ENCODE measurements around the gene BLOC1S5. TPM values are rescaled to one million over a fixed set of nuclear protein-coding genes. Genes with fewer than 3 reads are reported as not detected.

The BLOC1S5 gene
- total RNA-seq, 1 experiment from 2014 or later, result 11.8 TPM

GRCh38 chr6:8090650-8091049 is 26.5 kb upstream of the BLOC1S5 start:
- no peak overlapping the region for H3K27ac ChIP-seq (ENCODE audit: low read length)
- intact Hi-C loops (cut with micrococcal nuclease; ENCODE audit: unreplicated experiment), result no loop called here
- CTCF ChIA-PET, result no interaction called here
- peaks cover 14% of the 10 kb centered on the region for H3K4me1 ChIP-seq (ENCODE audit: control insufficient read depth, insufficient read depth, low read length)
- H3K4me3 ChIP-seq (ENCODE audit: low read depth in 2 of 2, low read length in 2 of 2), result no peak overlapping the region
- ATAC-seq (no peak), DNase-seq (ENCODE audit: low read depth, low spot score) (no peak)
- no peaks in the 10 kb centered on the region for H3K9me3 ChIP-seq (ENCODE audit: control insufficient read depth, insufficient read depth, low read depth, low read length)
- TF ChIP-seq TCF7L2 (IDR thresholded peaks at IDR 0.05; ENCODE audit: low read depth, low read length), result no peak
- TF ChIP-seq POLR2AphosphoS5 (IDR thresholded peaks at IDR 0.05; ENCODE audit: low read depth, low read length), result no peak
- no peak for TF ChIP-seq REST (IDR thresholded peaks at IDR 0.05; ENCODE audit: insufficient read depth in 1 of 2, low read depth in 2 of 2, low read length in 1 of 2)
- no peak for TF ChIP-seq SIN3A (IDR thresholded peaks at IDR 0.05; ENCODE audit: borderline replicate concordance, insufficient read depth, low read depth, low read length)
- no peak for TF ChIP-seq CTCF (IDR thresholded peaks at IDR 0.05)
- no TSS peak for BruUV-seq (replicated peaks)
- peaks cover 28% of the 10 kb centered on the region; the same call in 1 of the 2 replicates for H3K36me3 ChIP-seq (ENCODE audit: control insufficient read depth, insufficient read depth, low read length)
- POLR2A ChIA-PET, result no interaction called here
- in situ Hi-C loops (cut with HindIII; ENCODE audit: low pct_unique_long_range_greater_than_20kb, low sequenced_read_pairs), result no loop called here
- H3K27me3 ChIP-seq (ENCODE audit: control insufficient read depth, insufficient read depth, low read length), result no peaks in the 10 kb centered on the region

- H3K4me3 ChIP-seq (ENCODE audit: low read depth in 2 of 2, low read length in 2 of 2), result no peak overlapping the region
Observed at GRCh38 chr6:8088886-8089285, 24.7 kb upstream of the BLOC1S5 start.

More at GRCh38 chr6:8088886-8089285, 24.7 kb upstream of the BLOC1S5 start:
- H3K27ac ChIP-seq (ENCODE audit: low read length), result no peak overlapping the region; the same call in 1 of the 2 replicates
- in situ Hi-C loops (cut with HindIII; ENCODE audit: low pct_unique_long_range_greater_than_20kb, low sequenced_read_pairs) (no loop called here), intact Hi-C loops (cut with micrococcal nuclease; ENCODE audit: unreplicated experiment) (no loop called here)
- H3K4me1 ChIP-seq (ENCODE audit: control insufficient read depth, insufficient read depth, low read length), result peaks cover 31% of the 10 kb centered on the region
- ATAC-seq (no peak), DNase-seq (ENCODE audit: low read depth, low spot score) (no peak)
- no TSS peak for BruUV-seq (replicated peaks)
- POLR2A ChIA-PET, result no interaction called here
- H3K36me3 ChIP-seq (ENCODE audit: control insufficient read depth, insufficient read depth, low read length), result peaks cover 21% of the 10 kb centered on the region; the same call in 1 of the 2 replicates
- no peak for TF ChIP-seq TCF7L2 (IDR thresholded peaks at IDR 0.05; ENCODE audit: low read depth, low read length)
- no peak for TF ChIP-seq POLR2AphosphoS5 (IDR thresholded peaks at IDR 0.05; ENCODE audit: low read depth, low read length)
- no peak for TF ChIP-seq SIN3A (IDR thresholded peaks at IDR 0.05; ENCODE audit: borderline replicate concordance, insufficient read depth, low read depth, low read length)
- TF ChIP-seq REST (IDR thresholded peaks at IDR 0.05; ENCODE audit: insufficient read depth in 1 of 2, low read depth in 2 of 2, low read length in 1 of 2), result no peak
- no peak for TF ChIP-seq CTCF (IDR thresholded peaks at IDR 0.05)
- no peaks in the 10 kb centered on the region for H3K9me3 ChIP-seq (ENCODE audit: control insufficient read depth, insufficient read depth, low read depth, low read length)
- CTCF ChIA-PET, result no interaction called here
- no peaks in the 10 kb centered on the region for H3K27me3 ChIP-seq (ENCODE audit: control insufficient read depth, insufficient read depth, low read length)
